DND-41 (cell line): ENCODE data around the gene SH3TC2.

Source experiments
- ATAC-seq: fragments of 200-7000 bp; cut with Tn5 transposase; 3 replicates; pipeline ENCODE4 v1.9.1; 2021; ENCODE audit warnings: low read depth; ENCODE audit not compliant: insufficient read depth
- DNase-seq: peaks from one replicate; pipeline ENCODE4 v3.0.0-alpha.2; 2020
- H2AFZ ChIP-seq: 2 replicates; pipeline ENCODE4 v1.6.0; 2012; ENCODE audit warnings: low read depth, low read length
- H3K27ac ChIP-seq: 2 replicates; pipeline ENCODE4 v1.5.1; 2012; ENCODE audit warnings: low read length, inconsistent platforms
- H3K27me3 ChIP-seq: fragments of 200-600 bp; sonication (generic); 2 replicates; pipeline ENCODE4 v1.6.0; 2012; ENCODE audit warnings: low read length, mild to moderate bottlenecking, inconsistent platforms; ENCODE audit not compliant: insufficient read depth, poor library complexity
- H3K36me3 ChIP-seq: 2 replicates; pipeline ENCODE4 v1.5.1; 2012; ENCODE audit warnings: low read length, inconsistent platforms; ENCODE audit not compliant: insufficient read depth
- H3K4me1 ChIP-seq: 2 replicates; pipeline ENCODE4 v1.5.1; 2012; ENCODE audit warnings: mild to moderate bottlenecking, low read length; ENCODE audit not compliant: insufficient read depth
- H3K4me2 ChIP-seq: 2 replicates; pipeline ENCODE4 v1.6.0; 2012; ENCODE audit warnings: mild to moderate bottlenecking, moderate library complexity, low read length, inconsistent platforms; ENCODE audit not compliant: insufficient read depth
- H3K4me3 ChIP-seq, 2 experiments: fragments of 200-600 bp in 1 of 2; shearing (Covaris generic) in 1 of 2; 2 replicates each; pipeline ENCODE4 v1.5.1; 2012 to 2016; ENCODE audit warnings: inconsistent platforms in 2 of 2, low read length in 2 of 2, mild to moderate bottlenecking in 2 of 2, low read depth in 1 of 2, moderate library complexity in 1 of 2
- H3K79me2 ChIP-seq: 2 replicates; pipeline ENCODE4 v1.6.0; 2012; ENCODE audit warnings: low read length, inconsistent platforms; ENCODE audit not compliant: insufficient read depth
- H3K9ac ChIP-seq: 2 replicates; pipeline ENCODE4 v1.6.0; 2012; ENCODE audit warnings: low read depth, mild to moderate bottlenecking, inconsistent platforms, low read length, moderate library complexity
- H3K9me3 ChIP-seq: 2 replicates; pipeline ENCODE4 v1.5.1; 2012; ENCODE audit warnings: low read length, moderate library complexity, mild to moderate bottlenecking, inconsistent platforms; ENCODE audit not compliant: insufficient read depth, severe bottlenecking
- H4K20me1 ChIP-seq: 2 replicates; pipeline ENCODE4 v1.6.0; 2012; ENCODE audit warnings: low read length; ENCODE audit not compliant: insufficient read depth
- CTCF ChIP-seq: IDR thresholded peaks from 2 replicates; pipeline ENCODE4 v1.5.1; 2012; ENCODE audit warnings: borderline replicate concordance, low read length, moderate library complexity, mild to moderate bottlenecking; ENCODE audit not compliant: poor library complexity, severe bottlenecking; ENCODE audit errors: extremely low read depth
- EZH2 ChIP-seq: IDR thresholded peaks from 3 replicates; pipeline ENCODE4 v1.6.1; 2012; ENCODE audit warnings: borderline replicate concordance, low read depth, mild to moderate bottlenecking, moderate library complexity, low read length, inconsistent platforms; ENCODE audit not compliant: severe bottlenecking

Gene SH3TC2

GRCh38 chr5:148990817-148991216 is 72.0 kb downstream of the SH3TC2 start:
- H3K27me3 ChIP-seq: no peaks in the 10 kb centered on the region
- no peaks in the 10 kb centered on the region for H3K36me3 ChIP-seq
- H2AFZ ChIP-seq: no peak overlapping the region
- TF ChIP-seq CTCF (no peak), EZH2 (no peak)
- H3K79me2 ChIP-seq: no peaks in the 10 kb centered on the region
- DNase-seq (no peak), ATAC-seq (no peak)
- H3K9me3 ChIP-seq: no peaks in the 10 kb centered on the region
- no peak overlapping the region for H3K4me3 ChIP-seq
- H4K20me1 ChIP-seq: no peaks in the 10 kb centered on the region
- no peak overlapping the region for H3K27ac ChIP-seq
- no peak overlapping the region for H3K9ac ChIP-seq
- H3K4me1 ChIP-seq: no peaks in the 10 kb centered on the region
- no peak overlapping the region for H3K4me2 ChIP-seq

GRCh38 chr5:148989567-148989966 is 73.3 kb downstream of the SH3TC2 start:
- no peaks in the 10 kb centered on the region for H3K9me3 ChIP-seq
- H3K4me1 ChIP-seq: no peaks in the 10 kb centered on the region
- H2AFZ ChIP-seq: no peak overlapping the region
- ATAC-seq (no peak), DNase-seq (no peak)
- H4K20me1 ChIP-seq: no peaks in the 10 kb centered on the region
- no peak overlapping the region for H3K9ac ChIP-seq
- no peaks in the 10 kb centered on the region for H3K36me3 ChIP-seq
- H3K4me2 ChIP-seq: no peak overlapping the region
- H3K27ac ChIP-seq: no peak overlapping the region
- H3K79me2 ChIP-seq: no peaks in the 10 kb centered on the region
- no peak overlapping the region for H3K4me3 ChIP-seq
- no peaks in the 10 kb centered on the region for H3K27me3 ChIP-seq
- no peak for TF ChIP-seq CTCF
- TF ChIP-seq EZH2: no peak

GRCh38 chr5:148988328-148988727 is 74.5 kb downstream of the SH3TC2 start:
- no peak overlapping the region for H3K4me3 ChIP-seq
- H3K9me3 ChIP-seq: no peaks in the 10 kb centered on the region
- H3K4me1 ChIP-seq: no peaks in the 10 kb centered on the region
- DNase-seq (no peak), ATAC-seq (no peak)
- H3K9ac ChIP-seq: no peak overlapping the region
- H3K27me3 ChIP-seq: no peaks in the 10 kb centered on the region
- H4K20me1 ChIP-seq: no peaks in the 10 kb centered on the region
- H2AFZ ChIP-seq: no peak overlapping the region
- TF ChIP-seq CTCF (no peak), EZH2 (no peak)
- H3K36me3 ChIP-seq: no peaks in the 10 kb centered on the region
- H3K4me2 ChIP-seq: no peak overlapping the region
- H3K79me2 ChIP-seq: no peaks in the 10 kb centered on the region
- H3K27ac ChIP-seq: no peak overlapping the region

- no peak overlapping the region for H3K9ac ChIP-seq
- H4K20me1 ChIP-seq: no peaks in the 10 kb centered on the region
- H3K36me3 ChIP-seq: no peaks in the 10 kb centered on the region
- no peak overlapping the region for H3K4me2 ChIP-seq
- H3K79me2 ChIP-seq: no peaks in the 10 kb centered on the region
- no peaks in the 10 kb centered on the region for H3K27me3 ChIP-seq
- TF ChIP-seq CTCF (no peak), EZH2 (no peak)
- DNase-seq (no peak), ATAC-seq (no peak)
- no peak overlapping the region for H3K4me3 ChIP-seq
- H3K4me1 ChIP-seq: no peaks in the 10 kb centered on the region
- no peaks in the 10 kb centered on the region for H3K9me3 ChIP-seq
- H3K27ac ChIP-seq: no peak overlapping the region
- H2AFZ ChIP-seq: no peak overlapping the region
Measured at GRCh38 chr5:148986636-148987035, 76.2 kb downstream of the SH3TC2 start.
